HG03280 (cell line): Measurements from ENCODE around the gene CFAP91.
A peak's percentile ranks its signal among the peaks of the same experiment; 100 is the strongest.
"Not testable (repeated sequence)": the region's sequence is repeated elsewhere in the genome, so short reads cannot be mapped to it uniquely, and the experiment has no call there.

Source experiments
- ATAC-seq: cut with Tn5 transposase; IDR thresholded peaks from one replicate; pipeline ENCODE4 v1.9.1; 2021; ENCODE audit warnings: mild to moderate bottlenecking, moderate library complexity; ENCODE audit not compliant: unreplicated experiment

The CFAP91 gene

GRCh38 chr3:119676771-119677640, 25.8 kb upstream of the CFAP91 start, which contains the start of gene COX17:
COX17 (minus strand) TSS chr3:119677406; CDS start chr3:119677310, 96 bp downstream.
- peak; percentile 90 for ATAC-seq

- no peak for ATAC-seq
Observed at GRCh38 chr3:119677641-119677934, 25.2 kb upstream of the CFAP91 start.

GRCh38 chr3:119678209-119678608, 24.6 kb upstream of the CFAP91 start:
- ATAC-seq, result not testable (repeated sequence)

GRCh38 chr3:119679874-119680273, 22.9 kb upstream of the CFAP91 start:
- no peak for ATAC-seq

GRCh38 chr3:119681279-119681678, 21.5 kb upstream of the CFAP91 start:
- ATAC-seq, result no peak

GRCh38 chr3:119683421-119683820, 19.4 kb upstream of the CFAP91 start:
- no peak for ATAC-seq

- no peak for ATAC-seq
Observed at GRCh38 chr3:119690043-119690656, 12.7 kb upstream of the CFAP91 start.

- no peak for ATAC-seq
Observed at GRCh38 chr3:119695480-119695879, 7.3 kb upstream of the CFAP91 start.

- peak; percentile 34 for ATAC-seq
Observed at GRCh38 chr3:119697394-119697793, 5.4 kb upstream of the CFAP91 start.

GRCh38 chr3:119700269-119700919, 2.4 kb upstream of the CFAP91 start:
- ATAC-seq, result no peak

- no peak for ATAC-seq
Observed at GRCh38 chr3:119700920-119701734, 1.7 kb upstream of the CFAP91 start.

GRCh38 chr3:119703820-119704531, 1.2 kb downstream of the CFAP91 start:
- no peak for ATAC-seq

GRCh38 chr3:119715105-119715504, 12.3 kb downstream of the CFAP91 start:
- ATAC-seq, result no peak

- ATAC-seq, result no peak
Observed at GRCh38 chr3:119716998-119717397, 14.2 kb downstream of the CFAP91 start.

- ATAC-seq, result no peak
Observed at GRCh38 chr3:119717520-119717919, 14.7 kb downstream of the CFAP91 start.

GRCh38 chr3:119723022-119723421, 20.2 kb downstream of the CFAP91 start:
- ATAC-seq, result no peak

GRCh38 chr3:119726909-119727308, 24.1 kb downstream of the CFAP91 start:
- no peak for ATAC-seq

GRCh38 chr3:119729996-119730395, 27.2 kb downstream of the CFAP91 start:
- no peak for ATAC-seq

- ATAC-seq, result no peak
Observed at GRCh38 chr3:119731560-119732343, 28.9 kb downstream of the CFAP91 start.

GRCh38 chr3:119733812-119734211, 31.0 kb downstream of the CFAP91 start:
- ATAC-seq, result no peak
